H9 (cell line): ENCODE data around the gene ACAA2. TPM values are rescaled to one million over a fixed set of nuclear protein-coding genes. Genes with fewer than 3 reads are reported as not detected.

ENCODE experiments used
- DNase-seq: peaks from one replicate; pipeline ENCODE4 v3.0.0-alpha.2; 2017
- H2AFZ ChIP-seq: one replicate; pipeline ENCODE4 v1.6.1; 2013; ENCODE audit warnings: mild to moderate bottlenecking, low read length, control low read depth, moderate library complexity
- H2AK5ac ChIP-seq: 2 replicates; pipeline ENCODE4 v1.6.1; 2013; ENCODE audit warnings: low read length, control low read depth, mixed read lengths; ENCODE audit not compliant: insufficient read length
- H2BK120ac ChIP-seq: one replicate; pipeline ENCODE4 v1.6.1; 2013; ENCODE audit warnings: low read depth, mild to moderate bottlenecking, low read length, control low read depth, inconsistent platforms; ENCODE audit not compliant: poor library complexity, severe bottlenecking
- H2BK12ac ChIP-seq: 2 replicates; pipeline ENCODE4 v1.6.1; 2013; ENCODE audit warnings: low read length, control low read depth, mixed read lengths, low read depth; ENCODE audit not compliant: insufficient read length
- H2BK15ac ChIP-seq: 2 replicates; pipeline ENCODE4 v1.6.1; 2013; ENCODE audit warnings: low read depth, low read length, control low read depth
- H2BK20ac ChIP-seq: one replicate; pipeline ENCODE4 v1.6.1; 2013; ENCODE audit warnings: low read depth, mild to moderate bottlenecking, low read length, control low read depth, inconsistent platforms; ENCODE audit not compliant: poor library complexity, severe bottlenecking
- H2BK5ac ChIP-seq: 2 replicates; pipeline ENCODE4 v1.6.1; 2013; ENCODE audit warnings: low read length, control low read depth, mixed read lengths; ENCODE audit not compliant: insufficient read length
- H3K14ac ChIP-seq: 2 replicates; pipeline ENCODE4 v1.6.1; 2013; ENCODE audit warnings: low read length, control low read depth; ENCODE audit not compliant: insufficient read depth
- H3K18ac ChIP-seq: 2 replicates; pipeline ENCODE4 v1.6.1; 2013; ENCODE audit warnings: low read depth, mild to moderate bottlenecking, mixed read lengths, low read length, control low read depth; ENCODE audit not compliant: insufficient read length
- H3K23ac ChIP-seq: 2 replicates; pipeline ENCODE4 v1.6.1; 2013; ENCODE audit warnings: low read length, control low read depth, mixed read lengths, low read depth; ENCODE audit not compliant: insufficient read length
- H3K23me2 ChIP-seq: 2 replicates; pipeline ENCODE4 v1.6.1; 2013; ENCODE audit warnings: low read depth, mild to moderate bottlenecking, mixed read lengths, low read length, control low read depth; ENCODE audit not compliant: insufficient read length, poor library complexity, severe bottlenecking
- H3K27ac ChIP-seq: 2 replicates; pipeline ENCODE4 v1.5.1; 2013; ENCODE audit warnings: low read length, control low read depth, mixed read lengths, low read depth; ENCODE audit not compliant: insufficient read length
- H3K27me3 ChIP-seq: 2 replicates; pipeline ENCODE4 v1.6.1; 2013; ENCODE audit warnings: low read length, control low read depth, inconsistent platforms; ENCODE audit not compliant: insufficient read depth
- H3K4ac ChIP-seq: 2 replicates; pipeline ENCODE4 v1.6.1; 2013; ENCODE audit warnings: low read depth, mild to moderate bottlenecking, control low read depth, inconsistent platforms, low read length, moderate library complexity
- H3K4me1 ChIP-seq: 2 replicates; pipeline ENCODE4 v1.6.1; 2013; ENCODE audit warnings: low read length, control low read depth, inconsistent platforms; ENCODE audit not compliant: insufficient read depth
- H3K4me2 ChIP-seq: 2 replicates; pipeline ENCODE4 v1.6.1; 2013; ENCODE audit warnings: low read length, control low read depth, mixed read lengths; ENCODE audit not compliant: insufficient read length, insufficient read depth
- H3K56ac ChIP-seq: 2 replicates; pipeline ENCODE4 v1.6.1; 2013; ENCODE audit warnings: low read depth, mild to moderate bottlenecking, mixed read lengths, low read length, control low read depth; ENCODE audit not compliant: insufficient read length
- H3K79me1 ChIP-seq: 2 replicates; pipeline ENCODE4 v1.6.1; 2013; ENCODE audit warnings: low read depth, mild to moderate bottlenecking, moderate library complexity, low read length, control low read depth, inconsistent platforms; ENCODE audit not compliant: insufficient read depth, poor library complexity, severe bottlenecking
- H3K79me2 ChIP-seq: 2 replicates; pipeline ENCODE4 v1.6.1; 2013; ENCODE audit warnings: low read length, control low read depth, inconsistent platforms; ENCODE audit not compliant: insufficient read depth
- H3K9ac ChIP-seq: 2 replicates; pipeline ENCODE4 v1.6.1; 2013; ENCODE audit warnings: low read length, control low read depth, mixed read lengths; ENCODE audit not compliant: insufficient read length; ENCODE audit errors: extremely low read depth
- H3K9me3 ChIP-seq: one replicate; pipeline ENCODE4 v1.6.1; 2013; ENCODE audit warnings: low read depth, low read length, inconsistent platforms; ENCODE audit not compliant: control insufficient read depth
- H3T11ph ChIP-seq: one replicate; pipeline ENCODE4 v1.6.1; 2013; ENCODE audit warnings: mild to moderate bottlenecking, low read length, control low read depth, inconsistent platforms
- H4K20me1 ChIP-seq: one replicate; pipeline ENCODE4 v1.6.1; 2013; ENCODE audit not compliant: control insufficient read depth, insufficient read length, insufficient read depth
- H4K5ac ChIP-seq: 2 replicates; pipeline ENCODE4 v1.6.1; 2013; ENCODE audit warnings: low read depth, mild to moderate bottlenecking, mixed read lengths, low read length, control low read depth; ENCODE audit not compliant: insufficient read length
- H4K8ac ChIP-seq: replicated peaks from 2 replicates; pipeline ENCODE4 v1.6.1; 2013; ENCODE audit warnings: low read length, control low read depth, mixed read lengths, low read depth; ENCODE audit not compliant: insufficient read length
- H4K91ac ChIP-seq: 2 replicates; pipeline ENCODE4 v1.6.1; 2013; ENCODE audit warnings: low read depth, mild to moderate bottlenecking, moderate library complexity, mixed read lengths, low read length, control low read depth; ENCODE audit not compliant: insufficient read length
- H3K27ac Mint-ChIP-seq, 3 experiments: 2 replicates in 2 of 3; 3 replicates in 1 of 3; pipeline ENCODE4 v1.8.0; 2020 to 2021; ENCODE audit warnings: mixed read lengths in 3 of 3, mild to moderate bottlenecking in 1 of 3, moderate library complexity in 1 of 3
- H3K27me3 Mint-ChIP-seq: 2 replicates; pipeline ENCODE4 v1.8.0; 2021; ENCODE audit warnings: low read depth, mild to moderate bottlenecking, moderate library complexity, mixed read lengths
- H3K36me3 Mint-ChIP-seq, 3 experiments: 2 replicates in 2 of 3; 3 replicates in 1 of 3; pipeline ENCODE4 v1.8.0; 2020 to 2021; ENCODE audit warnings: low read depth in 3 of 3, mixed read lengths in 3 of 3; ENCODE audit not compliant: insufficient read depth in 1 of 3
- H3K4me1 Mint-ChIP-seq, 2 experiments: 2 replicates each; pipeline ENCODE4 v1.8.0; 2020; ENCODE audit warnings: mixed read lengths in 2 of 2
- H3K4me3 Mint-ChIP-seq, 2 experiments: 2 replicates in 1 of 2; 3 replicates in 1 of 2; pipeline ENCODE4 v1.8.0; 2020 to 2021; ENCODE audit warnings: mild to moderate bottlenecking in 2 of 2, mixed read lengths in 2 of 2, moderate library complexity in 1 of 2
- H3K9me3 Mint-ChIP-seq, 2 experiments: 2 replicates in 1 of 2; 3 replicates in 1 of 2; pipeline ENCODE4 v1.8.0; 2020; ENCODE audit warnings: mild to moderate bottlenecking in 2 of 2, mixed read lengths in 2 of 2, moderate library complexity in 1 of 2
- CTCF ChIP-seq: fragments of 200-600 bp; sonication (generic); conservative IDR thresholded peaks from 3 replicates; pipeline ENCODE4 v1.8.0; 2021; ENCODE audit warnings: antibody characterized with exemption, mild to moderate bottlenecking
- WGBS: extraction: QIAGEN DNeasy Blood & Tissue Kit; methylation state at CpG from one replicate; pipeline ENCODE4 v1.1.7; 2013; ENCODE audit warnings: missing lambda C conversion rate, low lambda C conversion rate, mixed read lengths; ENCODE audit not compliant: insufficient read length; ENCODE audit errors: extremely low coverage; 5-methylcytosine and 5-hydroxymethylcytosine counted together
- total RNA-seq: library from RNA; stranded (reverse); gene quantifications from 2 replicates; pipeline ENCODE4 v1.2.1, GENCODE V29; 2021

ACAA2 gene
- total RNA-seq, 1 experiment from 2014 or later = 115 TPM

GRCh38 chr18:49817947-49818346 lies 4.6 kb upstream of the ACAA2 start:
- no CpG with 5 or more reads among the region's 5 CpGs for WGBS

More at GRCh38 chr18:49817947-49818346, 4.6 kb upstream of the ACAA2 start:
- Histone ChIP-seq H3K9ac (no peak overlapping the region), H3K23me2 (peaks cover 5% of the 10 kb centered on the region), H3K79me1 (no peaks in the 10 kb centered on the region), H2BK5ac (no peak overlapping the region), H3K79me2 (no peaks in the 10 kb centered on the region), H2AK5ac (no peak overlapping the region), H3K18ac (no peak overlapping the region), H2AFZ (no peak overlapping the region), H3K4ac (no peak overlapping the region), H3K4me2 (no peak overlapping the region), H3K9me3 (no peaks in the 10 kb centered on the region), H2BK15ac (no peak overlapping the region), H3K23ac (no peak overlapping the region), H3K4me1 (no peaks in the 10 kb centered on the region), H3T11ph (no peak overlapping the region), H3K27ac (no peak overlapping the region), H2BK120ac (no peak overlapping the region), H4K8ac (no peak overlapping the region), H2BK12ac (no peak overlapping the region), H4K20me1 (no peaks in the 10 kb centered on the region), H4K91ac (no peak overlapping the region), H3K27me3 (no peaks in the 10 kb centered on the region), H4K5ac (no peak overlapping the region), H3K56ac (no peak overlapping the region), H3K14ac (no peak overlapping the region), H2BK20ac (no peak overlapping the region)
- no peak for DNase-seq
- no peak for TF ChIP-seq CTCF
- no peaks in the 10 kb centered on the region for H3K9me3 Mint-ChIP-seq
- no peak overlapping the region for H3K27ac Mint-ChIP-seq
- H3K27me3 Mint-ChIP-seq = no peaks in the 10 kb centered on the region
- H3K36me3 Mint-ChIP-seq = peaks cover 3 to 13% (median 9%) of the 10 kb centered on the region in 3 experiments
- H3K4me1 Mint-ChIP-seq = peaks cover 6 to 9% of the 10 kb centered on the region in 2 experiments
- no peak overlapping the region for H3K4me3 Mint-ChIP-seq
